HL-60 (cell line): ENCODE data around the gene TMEM108.
A peak's percentile ranks its signal among the peaks of the same experiment; 100 is the strongest.

Source experiments
- CTCF ChIP-seq: IDR thresholded peaks from one replicate; pipeline ENCODE4 v1.5.1; 2011; ENCODE audit warnings: low read length, control low read depth, inconsistent platforms; ENCODE audit not compliant: insufficient read depth
- GABPA ChIP-seq: IDR thresholded peaks from 2 replicates; pipeline ENCODE4 v1.6.1; 2012; ENCODE audit warnings: low read depth
- POLR2AphosphoS5 ChIP-seq: IDR thresholded peaks from 2 replicates; pipeline ENCODE4 v1.6.1; 2012; ENCODE audit warnings: low read depth
- SPI1 ChIP-seq: IDR thresholded peaks from 2 replicates; pipeline ENCODE4 v1.6.1; 2012; ENCODE audit warnings: low read depth, mild to moderate bottlenecking, borderline replicate concordance
- TF ChIP-seq, protein P1 (sequence below): IDR thresholded peaks from 2 replicates; pipeline ENCODE4 v1.6.1; 2012; ENCODE audit warnings: low read depth; ENCODE audit not compliant: insufficient replicate concordance

DNA sequence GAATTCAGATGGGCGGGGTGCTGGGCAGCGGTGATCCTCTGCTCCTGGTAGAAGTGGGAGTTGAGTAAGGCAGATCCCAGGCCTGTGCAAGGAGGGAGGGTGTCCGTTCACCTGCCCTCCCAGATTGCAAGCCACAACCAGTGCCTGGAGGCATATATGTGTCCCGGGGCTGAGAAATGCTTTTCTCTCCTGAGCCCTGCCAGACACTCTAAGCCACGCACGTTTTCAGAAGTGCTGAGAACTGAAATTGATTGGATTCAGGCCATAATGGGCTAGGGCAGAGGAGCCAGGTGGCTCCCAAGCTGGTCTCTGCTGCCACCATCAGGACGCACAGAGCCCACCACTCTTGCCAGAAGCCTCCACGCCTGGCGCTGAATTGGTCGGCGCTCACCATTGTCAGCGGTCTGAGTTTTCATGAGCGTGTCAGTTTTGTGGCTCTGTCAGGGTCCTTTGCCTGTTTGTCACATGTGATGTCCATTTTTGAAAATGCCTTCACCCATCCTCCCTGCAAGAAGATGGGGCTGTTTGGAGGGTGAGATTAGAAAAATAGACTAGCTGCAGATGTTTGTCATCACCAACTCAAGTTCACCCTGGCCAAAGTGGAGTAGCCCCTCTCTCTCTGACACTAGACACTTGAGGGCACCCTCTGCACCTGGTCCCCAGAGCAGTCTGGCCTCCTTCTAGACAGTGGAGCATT lies 346.3 kb downstream of the TMEM108 start:
- TF ChIP-seq CTCF = peak; percentile 44
- TF ChIP-seq, protein P1, sequence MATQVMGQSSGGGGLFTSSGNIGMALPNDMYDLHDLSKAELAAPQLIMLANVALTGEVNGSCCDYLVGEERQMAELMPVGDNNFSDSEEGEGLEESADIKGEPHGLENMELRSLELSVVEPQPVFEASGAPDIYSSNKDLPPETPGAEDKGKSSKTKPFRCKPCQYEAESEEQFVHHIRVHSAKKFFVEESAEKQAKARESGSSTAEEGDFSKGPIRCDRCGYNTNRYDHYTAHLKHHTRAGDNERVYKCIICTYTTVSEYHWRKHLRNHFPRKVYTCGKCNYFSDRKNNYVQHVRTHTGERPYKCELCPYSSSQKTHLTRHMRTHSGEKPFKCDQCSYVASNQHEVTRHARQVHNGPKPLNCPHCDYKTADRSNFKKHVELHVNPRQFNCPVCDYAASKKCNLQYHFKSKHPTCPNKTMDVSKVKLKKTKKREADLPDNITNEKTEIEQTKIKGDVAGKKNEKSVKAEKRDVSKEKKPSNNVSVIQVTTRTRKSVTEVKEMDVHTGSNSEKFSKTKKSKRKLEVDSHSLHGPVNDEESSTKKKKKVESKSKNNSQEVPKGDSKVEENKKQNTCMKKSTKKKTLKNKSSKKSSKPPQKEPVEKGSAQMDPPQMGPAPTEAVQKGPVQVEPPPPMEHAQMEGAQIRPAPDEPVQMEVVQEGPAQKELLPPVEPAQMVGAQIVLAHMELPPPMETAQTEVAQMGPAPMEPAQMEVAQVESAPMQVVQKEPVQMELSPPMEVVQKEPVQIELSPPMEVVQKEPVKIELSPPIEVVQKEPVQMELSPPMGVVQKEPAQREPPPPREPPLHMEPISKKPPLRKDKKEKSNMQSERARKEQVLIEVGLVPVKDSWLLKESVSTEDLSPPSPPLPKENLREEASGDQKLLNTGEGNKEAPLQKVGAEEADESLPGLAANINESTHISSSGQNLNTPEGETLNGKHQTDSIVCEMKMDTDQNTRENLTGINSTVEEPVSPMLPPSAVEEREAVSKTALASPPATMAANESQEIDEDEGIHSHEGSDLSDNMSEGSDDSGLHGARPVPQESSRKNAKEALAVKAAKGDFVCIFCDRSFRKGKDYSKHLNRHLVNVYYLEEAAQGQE = no peak
- no peak for TF ChIP-seq POLR2AphosphoS5
- TF ChIP-seq GABPA = no peak
- no peak for TF ChIP-seq SPI1
